AG09309 (cell line): ENCODE measurements around the gene LINGO3.
A peak's percentile ranks its signal among the peaks of the same experiment; 100 is the strongest.

ENCODE experiments used
- DNase-seq: peaks from one replicate; pipeline ENCODE4 v3.0.0-alpha.2; 2010; ENCODE audit warnings: low read depth
- H3K4me3 ChIP-seq: 2 replicates; pipeline ENCODE4 v1.5.1; 2011; ENCODE audit warnings: mild to moderate bottlenecking, low read depth, low read length, moderate library complexity; ENCODE audit not compliant: control insufficient read depth
- CTCF ChIP-seq: IDR thresholded peaks from 2 replicates; pipeline ENCODE4 v1.5.1; 2011; ENCODE audit warnings: mild to moderate bottlenecking, low read depth, low read length, inconsistent platforms; ENCODE audit not compliant: insufficient read depth, control insufficient read depth; ENCODE audit errors: missing control alignments

LINGO3 gene

GRCh38 chr19:2269244-2270156 lies 38.5 kb downstream of the LINGO3 start:
- peak; percentile 84 for DNase-seq
- no peak for TF ChIP-seq CTCF
- peak overlapping the region; percentile 90 for H3K4me3 ChIP-seq

- DNase-seq, result no peak
- TF ChIP-seq CTCF, result no peak
- peak overlapping the region; percentile 88 for H3K4me3 ChIP-seq
These were observed 39.1 kb downstream of the LINGO3 start for GRCh38 chr19:2268861-2269243.

- no peak for DNase-seq
- no peak overlapping the region; the same call in 1 of the 2 replicates for H3K4me3 ChIP-seq
- no peak for TF ChIP-seq CTCF
These were observed 39.5 kb downstream of the LINGO3 start for GRCh38 chr19:2268480-2268830.

GRCh38 chr19:2266183-2266993 lies 41.6 kb downstream of the LINGO3 start:
- no peak overlapping the region for H3K4me3 ChIP-seq
- DNase-seq, result no peak
- no peak for TF ChIP-seq CTCF

- no peak overlapping the region for H3K4me3 ChIP-seq
- peak; percentile 65 for TF ChIP-seq CTCF
- no peak for DNase-seq
These were observed 46.3 kb downstream of the LINGO3 start for GRCh38 chr19:2261438-2262172.

GRCh38 chr19:2260341-2260805 lies 47.6 kb downstream of the LINGO3 start:
- no peak for TF ChIP-seq CTCF
- DNase-seq, result no peak
- H3K4me3 ChIP-seq, result no peak overlapping the region
